Liver (tissue), 9 donors: Measurements from ENCODE around the gene CREB1. TPM values are rescaled to one million over a fixed set of nuclear protein-coding genes. Genes with fewer than 3 reads are reported as not detected.

Experiments
- DNase-seq: peaks from one replicate; pipeline ENCODE4 v3.0.0-alpha.2; 2017; ENCODE audit warnings: low spot score
- H3K27ac ChIP-seq, 2 donors: one replicate each; pipeline ENCODE4 v1.7.0; 2013; ENCODE audit warnings: inconsistent platforms in 2 of 2, low read length in 2 of 2, control low read depth in 1 of 2, low read depth in 1 of 2, mild to moderate bottlenecking in 1 of 2
- H3K27me3 ChIP-seq, 4 donors: one replicate each; pipeline versions ENCODE4 v1.6.1 to v1.7.0; 2013; ENCODE audit warnings: low read length in 3 of 4, inconsistent platforms in 1 of 4, mild to moderate bottlenecking in 1 of 4, moderate library complexity in 1 of 4; ENCODE audit not compliant: control insufficient read depth in 4 of 4, insufficient read depth in 4 of 4
- H3K36me3 ChIP-seq, 4 donors: one replicate each; pipeline versions ENCODE4 v1.6.1 to v1.7.0; 2013; ENCODE audit warnings: low read length in 3 of 4, mild to moderate bottlenecking in 3 of 4, low read depth in 1 of 4, moderate library complexity in 1 of 4; ENCODE audit not compliant: control insufficient read depth in 4 of 4, insufficient read depth in 3 of 4
- H3K4me1 ChIP-seq, 4 donors: one replicate each; pipeline versions ENCODE4 v1.6.1 to v1.7.0; 2013; ENCODE audit warnings: low read length in 3 of 4, mild to moderate bottlenecking in 3 of 4, moderate library complexity in 1 of 4; ENCODE audit not compliant: control insufficient read depth in 4 of 4, insufficient read depth in 4 of 4
- H3K4me3 ChIP-seq, 3 donors: one replicate each; pipeline versions ENCODE4 v1.6.1 to v1.7.0; 2013; ENCODE audit warnings: low read length in 3 of 3, control low read depth in 1 of 3, low read depth in 1 of 3, mild to moderate bottlenecking in 1 of 3
- H3K9ac ChIP-seq, 2 donors: one replicate each; pipeline ENCODE4 v1.7.0; 2013; ENCODE audit warnings: low read length in 2 of 2, mild to moderate bottlenecking in 2 of 2, moderate library complexity in 2 of 2, control low read depth in 1 of 2, low read depth in 1 of 2
- H3K9me3 ChIP-seq, 4 donors: one replicate each; pipeline versions ENCODE4 v1.6.1 to v1.7.0; 2013; ENCODE audit warnings: low read length in 3 of 4; ENCODE audit not compliant: control insufficient read depth in 4 of 4
- CTCF ChIP-seq: fragments of 150-350 bp; IDR thresholded peaks from 2 replicates; pipeline ENCODE4 v1.5.1; 2017; ENCODE audit warnings: improper control_type of control experiment, low read depth, low read length; ENCODE audit not compliant: missing input control
- EGR1 ChIP-seq, 2 donors: IDR thresholded peaks; 2 replicates each; pipeline ENCODE4 v1.6.1; 2016 to 2018; ENCODE audit warnings: antibody characterized with exemption in 2 of 2, low read depth in 2 of 2
- FOXA2 ChIP-seq: IDR thresholded peaks from 2 replicates; pipeline ENCODE4 v1.6.1; 2016; ENCODE audit warnings: antibody characterized with exemption
- GABPA ChIP-seq, 2 donors: IDR thresholded peaks in 1 of 2; conservative IDR thresholded peaks in 1 of 2; 2 replicates each; pipeline ENCODE4 v1.6.1; 2016; ENCODE audit warnings: antibody characterized with exemption in 2 of 2, mild to moderate bottlenecking in 1 of 2, moderate library complexity in 1 of 2
- HNF4A ChIP-seq, 2 donors: conservative IDR thresholded peaks; 2 replicates each; pipeline ENCODE4 v1.6.1; 2016; ENCODE audit warnings: antibody characterized with exemption in 2 of 2, mild to moderate bottlenecking in 2 of 2
- HNF4G ChIP-seq: IDR thresholded peaks from 2 replicates; pipeline ENCODE4 v1.6.1; 2016; ENCODE audit warnings: antibody characterized with exemption
- JUND ChIP-seq, 2 donors: IDR thresholded peaks; 2 replicates each; pipeline ENCODE4 v1.6.1; 2016; ENCODE audit warnings: antibody characterized with exemption in 2 of 2
- NR2F2 ChIP-seq: IDR thresholded peaks from 2 replicates; pipeline ENCODE4 v1.6.1; 2016; ENCODE audit warnings: antibody characterized with exemption
- RAD21 ChIP-seq, 2 donors: IDR thresholded peaks; 2 replicates each; pipeline ENCODE4 v1.6.1; 2016; ENCODE audit warnings: antibody characterized with exemption in 2 of 2, mild to moderate bottlenecking in 2 of 2
- REST ChIP-seq: IDR thresholded peaks from 2 replicates; pipeline ENCODE4 v1.6.1; 2016; ENCODE audit warnings: antibody characterized with exemption, mild to moderate bottlenecking
- SP1 ChIP-seq: IDR thresholded peaks from 2 replicates; pipeline ENCODE4 v1.6.1; 2018; ENCODE audit warnings: antibody characterized with exemption, mild to moderate bottlenecking
- TAF1 ChIP-seq: conservative IDR thresholded peaks from 2 replicates; pipeline ENCODE4 v1.6.1; 2016; ENCODE audit warnings: antibody characterized with exemption, mild to moderate bottlenecking
- YY1 ChIP-seq: IDR thresholded peaks from 2 replicates; pipeline ENCODE4 v1.6.1; 2016; ENCODE audit warnings: antibody characterized with exemption, mild to moderate bottlenecking
- WGBS: extraction: QIAGEN DNeasy Blood & Tissue Kit; methylation state at CpG from one replicate; pipeline ENCODE4 v1.1.7; 2013; 5-methylcytosine and 5-hydroxymethylcytosine counted together
- polyA plus RNA-seq, 2 donors: library from polyadenylated mRNA; stranded (reverse) in 1 of 2; unstranded in 1 of 2; fragments of 200-250 nt in 1 of 2; fragments of >200 nt in 1 of 2; fragmentation: Nextera tagmentation in 1 of 2; extraction: Ambion mirVana in 1 of 2; gene quantifications; one replicate each; pipeline versions ENCODE4 v1.2.1 to v1.2.3, GENCODE V29; 2013 to 2015
- total RNA-seq, 2 donors: library from RNA; depleted of rRNA; stranded (reverse); fragments of >200 nt; gene quantifications; one replicate each; pipeline ENCODE4 v1.2.3, GENCODE V29; 2014
- TF ChIP-seq, protein P1 (sequence below): IDR thresholded peaks from 2 replicates; pipeline ENCODE4 v1.6.1; 2016; ENCODE audit warnings: antibody characterized with exemption
- TF ChIP-seq, protein P2 (sequence below): IDR thresholded peaks from 2 replicates; pipeline ENCODE4 v1.6.1; 2016; ENCODE audit warnings: antibody characterized with exemption
- TF ChIP-seq, protein P3 (sequence below): IDR thresholded peaks from 2 replicates; pipeline ENCODE4 v1.6.1; 2016; ENCODE audit warnings: antibody characterized with exemption
- donor health status: healthy.
- donor health status: healthy.
- donor health status: healthy.
- donor health status: healthy.
- donor health status: healthy.

Gene CREB1
- total and polyA plus RNA-seq, 4 donors = 4.4 to 24.4 (median 14.5) TPM

- 76% methylated on average over 2 of the region's 2 CpGs for WGBS
- no peaks in the 10 kb centered on the region for H3K4me1 ChIP-seq
- no peak for DNase-seq
These were observed 17.9 kb upstream of the CREB1 start for GRCh38 chr2:207511851-207512250.

DNA sequence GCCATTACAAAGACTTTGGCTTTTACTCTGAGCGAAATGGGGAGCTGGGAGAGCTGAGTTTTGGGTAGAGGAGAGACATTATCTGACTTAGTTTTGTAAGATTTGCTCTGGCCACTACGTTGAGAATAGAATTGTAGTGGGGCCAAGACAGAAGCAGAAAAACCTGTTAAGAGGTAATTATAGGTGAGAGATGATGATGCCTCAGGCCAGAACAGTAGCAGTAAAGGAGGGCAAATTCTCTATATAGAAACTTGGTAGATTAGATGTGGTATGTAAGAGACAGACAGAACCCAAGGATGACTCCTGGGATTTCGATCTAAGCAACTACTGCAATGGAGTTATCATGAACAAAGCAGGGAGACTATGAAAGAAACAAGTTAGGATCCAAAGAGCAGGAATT lies 17.4 kb upstream of the CREB1 start:
- H3K4me3 ChIP-seq = no peak overlapping the region
- no peak overlapping the region for H3K9ac ChIP-seq
- WGBS = 90% methylated on average over 3 of the region's 3 CpGs
- no peak for TF ChIP-seq NR2F2
- TF ChIP-seq GABPA (IDR thresholded peaks at IDR 0.05 in 1 of 2, conservative IDR thresholded peaks at IDR 0.05 in 1 of 2) = no peak
- TF ChIP-seq JUND (IDR thresholded peaks at IDR 0.05) = no peak
- TF ChIP-seq REST = no peak
- no peak for TF ChIP-seq RAD21 (IDR thresholded peaks at IDR 0.05)
- TF ChIP-seq YY1 = no peak
- no peak for TF ChIP-seq HNF4A (conservative IDR thresholded peaks at IDR 0.05)
- no peak for TF ChIP-seq HNF4G
- TF ChIP-seq, protein P1, sequence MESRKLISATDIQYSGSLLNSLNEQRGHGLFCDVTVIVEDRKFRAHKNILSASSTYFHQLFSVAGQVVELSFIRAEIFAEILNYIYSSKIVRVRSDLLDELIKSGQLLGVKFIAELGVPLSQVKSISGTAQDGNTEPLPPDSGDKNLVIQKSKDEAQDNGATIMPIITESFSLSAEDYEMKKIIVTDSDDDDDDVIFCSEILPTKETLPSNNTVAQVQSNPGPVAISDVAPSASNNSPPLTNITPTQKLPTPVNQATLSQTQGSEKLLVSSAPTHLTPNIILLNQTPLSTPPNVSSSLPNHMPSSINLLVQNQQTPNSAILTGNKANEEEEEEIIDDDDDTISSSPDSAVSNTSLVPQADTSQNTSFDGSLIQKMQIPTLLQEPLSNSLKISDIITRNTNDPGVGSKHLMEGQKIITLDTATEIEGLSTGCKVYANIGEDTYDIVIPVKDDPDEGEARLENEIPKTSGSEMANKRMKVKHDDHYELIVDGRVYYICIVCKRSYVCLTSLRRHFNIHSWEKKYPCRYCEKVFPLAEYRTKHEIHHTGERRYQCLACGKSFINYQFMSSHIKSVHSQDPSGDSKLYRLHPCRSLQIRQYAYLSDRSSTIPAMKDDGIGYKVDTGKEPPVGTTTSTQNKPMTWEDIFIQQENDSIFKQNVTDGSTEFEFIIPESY = no peak
- no peak for TF ChIP-seq EGR1 (IDR thresholded peaks at IDR 0.05; ENCODE audit: low read depth in 2 of 2)
- no peak for TF ChIP-seq SP1
- TF ChIP-seq TAF1 = no peak
- TF ChIP-seq CTCF = no peak
- TF ChIP-seq, protein P2, sequence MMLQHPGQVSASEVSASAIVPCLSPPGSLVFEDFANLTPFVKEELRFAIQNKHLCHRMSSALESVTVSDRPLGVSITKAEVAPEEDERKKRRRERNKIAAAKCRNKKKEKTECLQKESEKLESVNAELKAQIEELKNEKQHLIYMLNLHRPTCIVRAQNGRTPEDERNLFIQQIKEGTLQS = no peak
- no peaks in the 10 kb centered on the region for H3K36me3 ChIP-seq
- no peaks in the 10 kb centered on the region for H3K27me3 ChIP-seq
- no peaks in the 10 kb centered on the region for H3K9me3 ChIP-seq
- no peak for DNase-seq
- H3K27ac ChIP-seq = no peak overlapping the region
- no peaks in the 10 kb centered on the region for H3K4me1 ChIP-seq

More at GRCh38 chr2:207511851-207512250, 17.9 kb upstream of the CREB1 start:
- H3K9me3 ChIP-seq = no peaks in the 10 kb centered on the region
- H3K36me3 ChIP-seq = no peaks in the 10 kb centered on the region
- no peaks in the 10 kb centered on the region for H3K27me3 ChIP-seq
- H3K4me3 ChIP-seq = no peak overlapping the region
- H3K27ac ChIP-seq = no peak overlapping the region
- TF ChIP-seq GABPA (IDR thresholded peaks at IDR 0.05 in 1 of 2, conservative IDR thresholded peaks at IDR 0.05 in 1 of 2) = no peak
- no peak for TF ChIP-seq HNF4A (conservative IDR thresholded peaks at IDR 0.05)
- no peak for TF ChIP-seq HNF4G
- no peak for TF ChIP-seq TAF1
- TF ChIP-seq YY1 = no peak
- no peak for TF ChIP-seq FOXA2
- no peak for TF ChIP-seq JUND (IDR thresholded peaks at IDR 0.05)
- TF ChIP-seq SP1 = no peak
- TF ChIP-seq EGR1 (IDR thresholded peaks at IDR 0.05; ENCODE audit: low read depth in 2 of 2) = no peak
- TF ChIP-seq, protein P3, sequence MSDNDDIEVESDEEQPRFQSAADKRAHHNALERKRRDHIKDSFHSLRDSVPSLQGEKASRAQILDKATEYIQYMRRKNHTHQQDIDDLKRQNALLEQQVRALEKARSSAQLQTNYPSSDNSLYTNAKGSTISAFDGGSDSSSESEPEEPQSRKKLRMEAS = no peak
- TF ChIP-seq, protein P2 = no peak
- no peak for TF ChIP-seq RAD21 (IDR thresholded peaks at IDR 0.05)
- no peak for TF ChIP-seq NR2F2
- H3K9ac ChIP-seq = no peak overlapping the region
